ENCODE data around the gene TMEM178B.
"Not testable (repeated sequence)": the region's sequence is repeated elsewhere in the genome, so short reads cannot be mapped to it uniquely, and the experiment has no call there.

TMEM178B gene

GRCh38 chr7:141323826-141324225, 250.0 kb downstream of the TMEM178B start:
- DNase-seq: no peak

- no peak for DNase-seq
Observed at GRCh38 chr7:141324870-141325269, 251.0 kb downstream of the TMEM178B start.

GRCh38 chr7:141325275-141325674, 251.4 kb downstream of the TMEM178B start:
- no peak for DNase-seq

GRCh38 chr7:141328290-141328689, 254.4 kb downstream of the TMEM178B start:
- no peak for DNase-seq

- not testable (repeated sequence) for DNase-seq
Observed at GRCh38 chr7:141330285-141330684, 256.4 kb downstream of the TMEM178B start.

- DNase-seq: no peak
Observed at GRCh38 chr7:141333459-141333858, 259.6 kb downstream of the TMEM178B start.

GRCh38 chr7:141335164-141335563, 261.3 kb downstream of the TMEM178B start:
- no peak for DNase-seq

- no peak for DNase-seq
Observed at GRCh38 chr7:141339603-141340002, 265.7 kb downstream of the TMEM178B start.

GRCh38 chr7:141340991-141341390, 267.1 kb downstream of the TMEM178B start:
- no peak for DNase-seq

- DNase-seq: no peak
Observed at GRCh38 chr7:141342621-141343408, 269.0 kb downstream of the TMEM178B start.

GRCh38 chr7:141344153-141344935, 270.5 kb downstream of the TMEM178B start:
- no peak for DNase-seq

- no peak for DNase-seq
Observed at GRCh38 chr7:141348728-141349127, 274.9 kb downstream of the TMEM178B start.

GRCh38 chr7:141349338-141349737, 275.5 kb downstream of the TMEM178B start:
- DNase-seq: no peak

- DNase-seq: no peak
Observed at GRCh38 chr7:141349804-141350203, 275.9 kb downstream of the TMEM178B start.

- DNase-seq: no peak
Observed at GRCh38 chr7:141351175-141351574, 277.3 kb downstream of the TMEM178B start.

GRCh38 chr7:141352955-141353354, 279.1 kb downstream of the TMEM178B start:
- no peak for DNase-seq

- no peak for DNase-seq
Observed at GRCh38 chr7:141354251-141354650, 280.4 kb downstream of the TMEM178B start.

GRCh38 chr7:141355032-141355431, 281.2 kb downstream of the TMEM178B start:
- DNase-seq: no peak

- no peak for DNase-seq
Observed at GRCh38 chr7:141356161-141356560, 282.3 kb downstream of the TMEM178B start.

GRCh38 chr7:141358386-141358785, 284.5 kb downstream of the TMEM178B start:
- DNase-seq: no peak

GRCh38 chr7:141359262-141359661, 285.4 kb downstream of the TMEM178B start:
- no peak for DNase-seq

GRCh38 chr7:141359740-141360415, 286.0 kb downstream of the TMEM178B start:
- DNase-seq: no peak

- no peak for DNase-seq
Observed at GRCh38 chr7:141360416-141360760, 286.5 kb downstream of the TMEM178B start.

- no peak for DNase-seq
Observed at GRCh38 chr7:141360803-141361202, 286.9 kb downstream of the TMEM178B start.
